ENCODE measurements around the gene PKNOX2.

PKNOX2 gene

GRCh38 chr11:125163431-125164063 lies 1.0 kb upstream of the PKNOX2 start:
- no peak overlapping the region for H2AFZ ChIP-seq (ENCODE audit: low read length)
- H3K27ac ChIP-seq (ENCODE audit: low read length): no peak overlapping the region
- no peak overlapping the region for H3K9ac ChIP-seq (ENCODE audit: low read length)

GRCh38 chr11:125164091-125164421 lies 495 bp upstream of the PKNOX2 start:
- peak overlapping the region; percentile 43 for H3K4me2 ChIP-seq (ENCODE audit: low read depth, low read length)
- no peaks in the 10 kb centered on the region for H4K20me1 ChIP-seq (ENCODE audit: insufficient read depth, low read length)
- no peaks in the 10 kb centered on the region for H3F3A ChIP-seq (ENCODE audit: insufficient read depth, low read length)
- no peak overlapping the region for H3K4me3 ChIP-seq (ENCODE audit: low read length)
- H3K9ac ChIP-seq (ENCODE audit: low read length): no peak overlapping the region
- TF ChIP-seq EZH2 (optimal IDR thresholded peaks at IDR 0.05; ENCODE audit: low read depth, low read length) (no peak), CTCF (IDR thresholded peaks at IDR 0.05; ENCODE audit: low read length) (no peak), EZH2phosphoT487 (IDR thresholded peaks at IDR 0.05; ENCODE audit: low read length) (no peak)
- no peak overlapping the region for H3K27ac ChIP-seq (ENCODE audit: low read length)
- H3K27me3 ChIP-seq (replicated peaks; ENCODE audit: insufficient read depth, low read length): peaks cover 27% of the 10 kb centered on the region
- DNase-seq: no peak
- no peaks in the 10 kb centered on the region for H3K9me2 ChIP-seq (replicated peaks; ENCODE audit: insufficient read depth, low read length)
- H2AFZ ChIP-seq (ENCODE audit: low read length): no peak overlapping the region
- H3K9me3 ChIP-seq (replicated peaks; ENCODE audit: insufficient read depth, low read length): no peaks in the 10 kb centered on the region
- H3K36me3 ChIP-seq (replicated peaks; ENCODE audit: insufficient read depth, low read length): no peaks in the 10 kb centered on the region
- no peaks in the 10 kb centered on the region for H3K4me1 ChIP-seq (ENCODE audit: low read length)
- H3K79me2 ChIP-seq (ENCODE audit: low read length): no peaks in the 10 kb centered on the region

More at GRCh38 chr11:125163431-125164063, 1.0 kb upstream of the PKNOX2 start:
- TF ChIP-seq CTCF (IDR thresholded peaks at IDR 0.05; ENCODE audit: low read length) (no peak), EZH2 (optimal IDR thresholded peaks at IDR 0.05; ENCODE audit: low read depth, low read length) (no peak), EZH2phosphoT487 (IDR thresholded peaks at IDR 0.05; ENCODE audit: low read length) (no peak)
- no peaks in the 10 kb centered on the region for H3K4me1 ChIP-seq (ENCODE audit: low read length)
- no peaks in the 10 kb centered on the region for H3K36me3 ChIP-seq (replicated peaks; ENCODE audit: insufficient read depth, low read length)
- H3K79me2 ChIP-seq (ENCODE audit: low read length): no peaks in the 10 kb centered on the region
- no peaks in the 10 kb centered on the region for H3F3A ChIP-seq (ENCODE audit: insufficient read depth, low read length)
- H4K20me1 ChIP-seq (ENCODE audit: insufficient read depth, low read length): no peaks in the 10 kb centered on the region
- no peak overlapping the region for H3K4me3 ChIP-seq (ENCODE audit: low read length)
- H3K4me2 ChIP-seq (ENCODE audit: low read depth, low read length): no peak overlapping the region
- DNase-seq: no peak
- peaks cover 27% of the 10 kb centered on the region for H3K27me3 ChIP-seq (replicated peaks; ENCODE audit: insufficient read depth, low read length)
- no peaks in the 10 kb centered on the region for H3K9me3 ChIP-seq (replicated peaks; ENCODE audit: insufficient read depth, low read length)
- H3K9me2 ChIP-seq (replicated peaks; ENCODE audit: insufficient read depth, low read length): no peaks in the 10 kb centered on the region

GRCh38 chr11:125165111-125165842 lies 726 bp downstream of the PKNOX2 start:
- H2AFZ ChIP-seq (ENCODE audit: low read length): peak overlapping the region; percentile 80
- no peaks in the 10 kb centered on the region for H3K79me2 ChIP-seq (ENCODE audit: low read length)
- DNase-seq: no peak
- no peaks in the 10 kb centered on the region for H4K20me1 ChIP-seq (ENCODE audit: insufficient read depth, low read length)
- no peaks in the 10 kb centered on the region for H3F3A ChIP-seq (ENCODE audit: insufficient read depth, low read length)
- TF ChIP-seq EZH2 (optimal IDR thresholded peaks at IDR 0.05; ENCODE audit: low read depth, low read length) (no peak), EZH2phosphoT487 (IDR thresholded peaks at IDR 0.05; ENCODE audit: low read length) (no peak), CTCF (IDR thresholded peaks at IDR 0.05; ENCODE audit: low read length) (no peak)
- H3K9ac ChIP-seq (ENCODE audit: low read length): peak overlapping the region; percentile 10; the same call in 1 of the 2 replicates
- no peaks in the 10 kb centered on the region for H3K9me2 ChIP-seq (replicated peaks; ENCODE audit: insufficient read depth, low read length)
- H3K4me2 ChIP-seq (ENCODE audit: low read depth, low read length): peak overlapping the region; percentile 100
- H3K36me3 ChIP-seq (replicated peaks; ENCODE audit: insufficient read depth, low read length): no peaks in the 10 kb centered on the region
- peaks cover 27% of the 10 kb centered on the region for H3K27me3 ChIP-seq (replicated peaks; ENCODE audit: insufficient read depth, low read length)
- peak overlapping the region; percentile 80 for H3K4me3 ChIP-seq (ENCODE audit: low read length)
- H3K27ac ChIP-seq (ENCODE audit: low read length): no peak overlapping the region
- H3K9me3 ChIP-seq (replicated peaks; ENCODE audit: insufficient read depth, low read length): no peaks in the 10 kb centered on the region
- H3K4me1 ChIP-seq (ENCODE audit: low read length): no peaks in the 10 kb centered on the region
